Trophoblast cell (in vitro differentiated cells and primary cell): Measurements from ENCODE around the gene SP7.

Experiments used
- DNase-seq, 2 donors: peaks; one replicate each; pipeline ENCODE4 v3.0.0-alpha.2; 2016
- H2AFZ ChIP-seq: 2 replicates; pipeline ENCODE4 v1.6.1; 2013; ENCODE audit warnings: low read length, moderate library complexity, mild to moderate bottlenecking; ENCODE audit not compliant: insufficient read depth, poor library complexity
- H2AK5ac ChIP-seq: 2 replicates; pipeline ENCODE4 v1.6.1; 2013; ENCODE audit warnings: mild to moderate bottlenecking, low read length
- H2BK120ac ChIP-seq: 2 replicates; pipeline ENCODE4 v1.6.1; 2013; ENCODE audit warnings: low read length, mild to moderate bottlenecking, moderate library complexity; ENCODE audit not compliant: insufficient read depth, poor library complexity
- H2BK12ac ChIP-seq: 2 replicates; pipeline ENCODE4 v1.6.1; 2013; ENCODE audit warnings: mild to moderate bottlenecking, low read length, moderate library complexity
- H2BK5ac ChIP-seq: 2 replicates; pipeline ENCODE4 v1.6.1; 2013; ENCODE audit warnings: low read length, low read depth, moderate library complexity, mild to moderate bottlenecking; ENCODE audit not compliant: poor library complexity
- H3K14ac ChIP-seq: 2 replicates; pipeline ENCODE4 v1.6.1; 2013; ENCODE audit warnings: mild to moderate bottlenecking, low read length
- H3K18ac ChIP-seq: 2 replicates; pipeline ENCODE4 v1.6.1; 2013; ENCODE audit warnings: mild to moderate bottlenecking, low read length
- H3K23ac ChIP-seq: 2 replicates; pipeline ENCODE4 v1.6.1; 2013; ENCODE audit warnings: low read length
- H3K27ac ChIP-seq: 2 replicates; pipeline ENCODE4 v1.5.1; 2013; ENCODE audit warnings: low read depth, mild to moderate bottlenecking, inconsistent platforms, low read length, moderate library complexity
- H3K27me3 ChIP-seq: 2 replicates; pipeline ENCODE4 v1.6.1; 2013; ENCODE audit warnings: inconsistent platforms, mild to moderate bottlenecking, low read length, moderate library complexity; ENCODE audit not compliant: insufficient read depth
- H3K36me3 ChIP-seq, 2 experiments: 1 replicate in 1 of 2; 2 replicates in 1 of 2; pipeline ENCODE4 v1.6.1; 2013; ENCODE audit warnings: low read length in 2 of 2, mild to moderate bottlenecking in 2 of 2, moderate library complexity in 1 of 2; ENCODE audit not compliant: insufficient read depth in 2 of 2, control insufficient read depth in 1 of 2
- H3K4ac ChIP-seq: 2 replicates; pipeline ENCODE4 v1.6.1; 2013; ENCODE audit warnings: low read depth, mild to moderate bottlenecking, low read length, moderate library complexity
- H3K4me1 ChIP-seq, 2 experiments: 1 replicate in 1 of 2; 2 replicates in 1 of 2; pipeline ENCODE4 v1.6.1; 2013; ENCODE audit warnings: low read length in 2 of 2, mild to moderate bottlenecking in 2 of 2, moderate library complexity in 1 of 2; ENCODE audit not compliant: insufficient read depth in 2 of 2, control insufficient read depth in 1 of 2
- H3K4me2 ChIP-seq: 2 replicates; pipeline ENCODE4 v1.6.1; 2013; ENCODE audit warnings: inconsistent platforms, mild to moderate bottlenecking, low read length, moderate library complexity
- H3K4me3 ChIP-seq: 2 replicates; pipeline ENCODE4 v1.5.1; 2013; ENCODE audit warnings: mild to moderate bottlenecking, low read depth, low read length, inconsistent platforms
- H3K79me1 ChIP-seq: one replicate; pipeline ENCODE4 v1.6.1; 2013; ENCODE audit warnings: low read length
- H3K79me2 ChIP-seq: 2 replicates; pipeline ENCODE4 v1.6.1; 2013; ENCODE audit warnings: low read length, mild to moderate bottlenecking; ENCODE audit not compliant: control insufficient read depth, insufficient read depth, poor library complexity
- H3K9ac ChIP-seq: 2 replicates; pipeline ENCODE4 v1.6.1; 2013; ENCODE audit warnings: mild to moderate bottlenecking, low read length
- H3K9me3 ChIP-seq: 2 replicates; pipeline ENCODE4 v1.6.1; 2013; ENCODE audit warnings: low read depth, mild to moderate bottlenecking, control low read depth, inconsistent platforms, low read length; ENCODE audit not compliant: insufficient read depth
- H4K12ac ChIP-seq: 2 replicates; pipeline ENCODE4 v1.6.1; 2013; ENCODE audit warnings: low read depth, mild to moderate bottlenecking, low read length, moderate library complexity
- H4K8ac ChIP-seq: 2 replicates; pipeline ENCODE4 v1.6.1; 2013; ENCODE audit warnings: low read depth, mild to moderate bottlenecking, low read length, moderate library complexity
- H4K91ac ChIP-seq: one replicate; pipeline ENCODE4 v1.6.1; 2013; ENCODE audit warnings: low read depth, mild to moderate bottlenecking, low read length, moderate library complexity
- WGBS: extraction: QIAGEN DNeasy Blood & Tissue Kit; methylation state at CpG from one replicate; pipeline ENCODE4 v1.1.7; 2013; ENCODE audit warnings: missing lambda C conversion rate; ENCODE audit not compliant: insufficient read length, insufficient coverage; ENCODE audit errors: extremely low coverage; 5-methylcytosine and 5-hydroxymethylcytosine counted together

Gene SP7

GRCh38 chr12:53330671-53331070, 5.5 kb downstream of the SP7 start:
- DNase-seq, result no peak
- Histone ChIP-seq H3K27me3 (peaks cover 12% of the 10 kb centered on the region), H3K79me2 (no peaks in the 10 kb centered on the region), H2AK5ac (no peak overlapping the region), H4K8ac (no peak overlapping the region), H3K4me1 (peaks cover 0 to 2% of the 10 kb centered on the region in 2 experiments), H3K79me1 (no peaks in the 10 kb centered on the region), H2BK12ac (no peak overlapping the region), H3K9me3 (peaks cover 2% of the 10 kb centered on the region), H3K4ac (no peak overlapping the region), H4K91ac (no peak overlapping the region), H3K4me2 (no peak overlapping the region), H4K12ac (no peak overlapping the region), H3K23ac (no peak overlapping the region), H3K9ac (no peak overlapping the region), H3K14ac (no peak overlapping the region), H3K18ac (no peak overlapping the region), H2AFZ (no peak overlapping the region), H3K4me3 (no peak overlapping the region), H3K36me3 (no peaks in the 10 kb centered on the region), H3K27ac (no peak overlapping the region), H2BK5ac (no peak overlapping the region), H2BK120ac (no peak overlapping the region)
- no CpG with 5 or more reads among the region's 5 CpGs for WGBS

- H2AK5ac ChIP-seq, result no peak overlapping the region
- H3K36me3 ChIP-seq, result no peaks in the 10 kb centered on the region
- no peak overlapping the region for H3K23ac ChIP-seq
- H3K79me2 ChIP-seq, result no peaks in the 10 kb centered on the region
- peaks cover 4% of the 10 kb centered on the region for H3K79me1 ChIP-seq
- WGBS, result no CpG with 5 or more reads among the region's 16 CpGs
- H3K4me2 ChIP-seq, result no peak overlapping the region
- no peak for DNase-seq
- no peak overlapping the region for H3K4ac ChIP-seq
- H2BK120ac ChIP-seq, result no peak overlapping the region
- no peak overlapping the region for H4K12ac ChIP-seq
- H3K9me3 ChIP-seq, result peaks cover 2% of the 10 kb centered on the region
- H2BK5ac ChIP-seq, result no peak overlapping the region
- no peak overlapping the region for H3K27ac ChIP-seq
- H3K4me3 ChIP-seq, result no peak overlapping the region
- H3K4me1 ChIP-seq, result peaks cover 0 to 10% of the 10 kb centered on the region in 2 experiments
- no peak overlapping the region for H4K91ac ChIP-seq
- no peak overlapping the region for H3K14ac ChIP-seq
- H3K27me3 ChIP-seq, result peaks cover 19% of the 10 kb centered on the region
- H4K8ac ChIP-seq, result no peak overlapping the region
- H3K9ac ChIP-seq, result no peak overlapping the region
- H3K18ac ChIP-seq, result no peak overlapping the region
- no peak overlapping the region for H2BK12ac ChIP-seq
- H2AFZ ChIP-seq, result no peak overlapping the region
Observed at GRCh38 chr12:53328043-53328435, 8.1 kb downstream of the SP7 start.

GRCh38 chr12:53327435-53328042, 8.6 kb downstream of the SP7 start:
- DNase-seq, result peak in 1 of 2 donors; percentile 49
- no peak overlapping the region for H3K27ac ChIP-seq
- peaks cover 2% of the 10 kb centered on the region for H3K9me3 ChIP-seq
- no peak overlapping the region for H4K8ac ChIP-seq
- peaks cover 0 to 10% of the 10 kb centered on the region in 2 experiments for H3K4me1 ChIP-seq
- WGBS, result no CpG with 5 or more reads among the region's 3 CpGs
- H3K4me2 ChIP-seq, result no peak overlapping the region
- no peak overlapping the region for H3K4ac ChIP-seq
- H3K79me1 ChIP-seq, result peaks cover 4% of the 10 kb centered on the region
- no peak overlapping the region for H2AK5ac ChIP-seq
- no peak overlapping the region for H3K18ac ChIP-seq
- H3K4me3 ChIP-seq, result no peak overlapping the region
- H4K91ac ChIP-seq, result no peak overlapping the region
- H3K9ac ChIP-seq, result no peak overlapping the region
- H2BK5ac ChIP-seq, result no peak overlapping the region
- H3K27me3 ChIP-seq, result peaks cover 19% of the 10 kb centered on the region
- H3K14ac ChIP-seq, result no peak overlapping the region
- H3K36me3 ChIP-seq, result no peaks in the 10 kb centered on the region
- H2AFZ ChIP-seq, result no peak overlapping the region
- H3K23ac ChIP-seq, result no peak overlapping the region
- no peak overlapping the region for H4K12ac ChIP-seq
- no peaks in the 10 kb centered on the region for H3K79me2 ChIP-seq
- H2BK120ac ChIP-seq, result no peak overlapping the region
- no peak overlapping the region for H2BK12ac ChIP-seq

GRCh38 chr12:53326460-53327185, 9.5 kb downstream of the SP7 start:
- WGBS, result 100% methylated on average over 1 of the region's 8 CpGs
- peaks cover 7% of the 10 kb centered on the region for H3K79me1 ChIP-seq
- no peak overlapping the region for H3K9ac ChIP-seq
- no peak overlapping the region for H4K12ac ChIP-seq
- peaks cover 2% of the 10 kb centered on the region for H3K9me3 ChIP-seq
- no peak overlapping the region for H3K23ac ChIP-seq
- H2BK12ac ChIP-seq, result no peak overlapping the region
- H3K14ac ChIP-seq, result no peak overlapping the region
- peaks cover 3 to 13% of the 10 kb centered on the region in 2 experiments for H3K4me1 ChIP-seq
- no peaks in the 10 kb centered on the region for H3K36me3 ChIP-seq
- H4K8ac ChIP-seq, result no peak overlapping the region
- no peak overlapping the region for H2AFZ ChIP-seq
- H2BK120ac ChIP-seq, result no peak overlapping the region
- DNase-seq, result no peak
- no peak overlapping the region for H2BK5ac ChIP-seq
- H4K91ac ChIP-seq, result no peak overlapping the region
- H3K4ac ChIP-seq, result no peak overlapping the region
- H2AK5ac ChIP-seq, result no peak overlapping the region
- peaks cover 19% of the 10 kb centered on the region for H3K27me3 ChIP-seq
- no peak overlapping the region for H3K4me3 ChIP-seq
- H3K18ac ChIP-seq, result no peak overlapping the region
- H3K79me2 ChIP-seq, result no peaks in the 10 kb centered on the region
- H3K27ac ChIP-seq, result no peak overlapping the region
- H3K4me2 ChIP-seq, result no peak overlapping the region
